Heart left ventricle (tissue), 13 donors: ENCODE data around the gene ACAD10.
"Not testable (repeated sequence)": the region's sequence is repeated elsewhere in the genome, so short reads cannot be mapped to it uniquely, and the experiment has no call there.

Experiments
- POLR2A ChIP-seq, 2 donors: fragments of 450-650 bp; IDR thresholded peaks; one replicate each; pipeline ENCODE4 v1.6.1; 2017; ENCODE audit warnings: antibody characterized with exemption in 2 of 2, mild to moderate bottlenecking in 2 of 2, moderate library complexity in 2 of 2
- TF ChIP-seq, protein P1 (sequence below), 12 donors: fragments of 200-600 bp; sonication (generic) in 4 of 12; IDR thresholded peaks; one replicate each; pipeline versions ENCODE4 v1.5.0 to v1.8.0; 2018 to 2022; ENCODE audit warnings: antibody characterized with exemption in 12 of 12, mild to moderate bottlenecking in 5 of 12
- donor health status: ischemic (EF 13 %, LVEDD 7.1; RV severe dilation, severe dysfunction).
- donor health status: DM: no; HTN: yes; CAD: no.
- donor health status: DM: no; HTN: no; CAD: no.
- donor health status: ischemic (EF 25% LVEDD 6.9; RV normal size, moderate dysfunction).
- donor health status: ischemic (EF 25% LVEDD 5.7; RV mildly dilated, moderate dysfunction).
- donor health status: ischemic (EF 35%, LVEDD 5.7; RV mildly dilated, moderate dysfunction).
- donor health status: nonischemic (EF 11% LVEDD 7.7; RV severe dilation, severe dysfunction).
- donor health status: DM: yes; HTN: yes; CAD: no.
- donor health status: PGD.
- donor health status: ischemic (EF 29% LVEDD 5.4; RV normal size, mild dysfunction).
- donor health status: nonischemic (EF 23%, LVEDD 6.1; RV moderate dilation, normal function).

GRCh38 chr12:111652530-111652929 is 33.3 kb upstream of the ACAD10 start:
- TF ChIP-seq, protein P1, sequence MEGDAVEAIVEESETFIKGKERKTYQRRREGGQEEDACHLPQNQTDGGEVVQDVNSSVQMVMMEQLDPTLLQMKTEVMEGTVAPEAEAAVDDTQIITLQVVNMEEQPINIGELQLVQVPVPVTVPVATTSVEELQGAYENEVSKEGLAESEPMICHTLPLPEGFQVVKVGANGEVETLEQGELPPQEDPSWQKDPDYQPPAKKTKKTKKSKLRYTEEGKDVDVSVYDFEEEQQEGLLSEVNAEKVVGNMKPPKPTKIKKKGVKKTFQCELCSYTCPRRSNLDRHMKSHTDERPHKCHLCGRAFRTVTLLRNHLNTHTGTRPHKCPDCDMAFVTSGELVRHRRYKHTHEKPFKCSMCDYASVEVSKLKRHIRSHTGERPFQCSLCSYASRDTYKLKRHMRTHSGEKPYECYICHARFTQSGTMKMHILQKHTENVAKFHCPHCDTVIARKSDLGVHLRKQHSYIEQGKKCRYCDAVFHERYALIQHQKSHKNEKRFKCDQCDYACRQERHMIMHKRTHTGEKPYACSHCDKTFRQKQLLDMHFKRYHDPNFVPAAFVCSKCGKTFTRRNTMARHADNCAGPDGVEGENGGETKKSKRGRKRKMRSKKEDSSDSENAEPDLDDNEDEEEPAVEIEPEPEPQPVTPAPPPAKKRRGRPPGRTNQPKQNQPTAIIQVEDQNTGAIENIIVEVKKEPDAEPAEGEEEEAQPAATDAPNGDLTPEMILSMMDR (IDR thresholded peaks at IDR 0.05): not testable (repeated sequence)
- TF ChIP-seq POLR2A (IDR thresholded peaks at IDR 0.05): not testable (repeated sequence)
